Panc1 (cell line): ENCODE data around the gene ALDH16A1. TPM values are rescaled to one million over a fixed set of nuclear protein-coding genes. Genes with fewer than 3 reads are reported as not detected.

Experiments used
- ATAC-seq: fragments of 200-7000 bp; cut with Tn5 transposase; 2 replicates; pipeline ENCODE4 v1.9.1; 2020; ENCODE audit warnings: mild to moderate bottlenecking, moderate library complexity
- BruUV-seq: library from RNA; stranded (reverse); fragments of 400-500 nt; replicated peaks from 2 replicates; lab custom pipeline; 2021; lab: Mats Ljungman, UMichigan
- CTCF ChIA-PET: fragments of 300-600 bp; sonication (Branson Sonifier 250); formaldehyde crosslinking; loops from one replicate; lab custom pipeline; 2022; ENCODE audit warnings: antibody characterized with exemption; lab: Charles Lee
- POLR2A ChIA-PET: fragments of 300-600 bp; sonication (Branson Sonifier 250); formaldehyde crosslinking; loops from one replicate; lab custom pipeline; 2022; ENCODE audit warnings: antibody characterized with exemption; lab: Charles Lee
- DNase-seq: peaks from one replicate; pipeline ENCODE4 v3.0.0-alpha.2; 2010; ENCODE audit warnings: low read depth, low spot score
- H3K27ac ChIP-seq: 2 replicates; pipeline ENCODE4 v1.5.1; 2011; ENCODE audit warnings: mild to moderate bottlenecking, low read length, inconsistent platforms
- H3K27me3 ChIP-seq: fragments of 200-500 bp; sonication (Bioruptor generic); 2 replicates; pipeline ENCODE4 v1.6.0; 2014; ENCODE audit warnings: low read length, inconsistent platforms; ENCODE audit not compliant: control insufficient read depth, insufficient read depth
- H3K36me3 ChIP-seq: fragments of 200-500 bp; sonication (Bioruptor generic); 2 replicates; pipeline ENCODE4 v1.5.1; 2014; ENCODE audit warnings: inconsistent platforms, mild to moderate bottlenecking, low read length, moderate library complexity; ENCODE audit not compliant: control insufficient read depth, insufficient read depth
- H3K4me1 ChIP-seq: 2 replicates; pipeline ENCODE4 v1.5.1; 2011; ENCODE audit warnings: inconsistent platforms, mild to moderate bottlenecking, low read length, moderate library complexity; ENCODE audit not compliant: control insufficient read depth, insufficient read depth
- H3K4me3 ChIP-seq, 2 experiments: 2 replicates each; pipeline ENCODE4 v1.5.1; 2011 to 2012; ENCODE audit warnings: low read depth in 2 of 2, low read length in 2 of 2, mild to moderate bottlenecking in 2 of 2, inconsistent platforms in 1 of 2, moderate library complexity in 1 of 2
- H3K9me3 ChIP-seq: fragments of 200-500 bp; sonication (Bioruptor generic); 2 replicates; pipeline ENCODE4 v1.5.1; 2014; ENCODE audit warnings: low read depth, mild to moderate bottlenecking, inconsistent platforms, low read length, moderate library complexity; ENCODE audit not compliant: control insufficient read depth, insufficient read depth
- CTCF ChIP-seq: fragments of 450-650 bp; IDR thresholded peaks from 2 replicates; pipeline ENCODE4 v1.5.1; 2017; ENCODE audit warnings: mild to moderate bottlenecking
- POLR2AphosphoS5 ChIP-seq: IDR thresholded peaks from 2 replicates; pipeline ENCODE4 v1.6.1; 2012; ENCODE audit warnings: mild to moderate bottlenecking, low read depth, low read length, moderate library complexity
- SIN3A ChIP-seq: IDR thresholded peaks from 2 replicates; pipeline ENCODE4 v1.6.1; 2012; ENCODE audit warnings: low read depth, mild to moderate bottlenecking, low read length, moderate library complexity, borderline replicate concordance; ENCODE audit not compliant: insufficient read depth
- TCF7L2 ChIP-seq: IDR thresholded peaks from 2 replicates; pipeline ENCODE4 v1.6.1; 2011; ENCODE audit warnings: mild to moderate bottlenecking, low read depth, low read length, inconsistent platforms
- in situ Hi-C: cut with HindIII; loops from 2 replicates; pipeline ENCODE4 v1.10.0; 2016; ENCODE audit warnings: low sequenced_read_pairs, low pct_unique_long_range_greater_than_20kb
- intact Hi-C: fragments of 100-400 bp; cut with micrococcal nuclease; formaldehyde crosslinking; loops from one replicate; pipeline ENCODE4 v1.10.0; 2022; ENCODE audit not compliant: unreplicated experiment
- total RNA-seq: library from RNA; stranded (reverse); gene quantifications from one replicate; pipeline ENCODE4 v1.2.1, GENCODE V29; 2021; ENCODE audit not compliant: unreplicated experiment
- TF ChIP-seq, protein P1 (sequence below), 2 experiments: IDR thresholded peaks; 2 replicates each; pipeline ENCODE4 v1.6.1; 2011 to 2012; ENCODE audit warnings: low read depth in 2 of 2, control low read depth in 1 of 2, low read length in 1 of 2, mild to moderate bottlenecking in 1 of 2, moderate library complexity in 1 of 2; ENCODE audit not compliant: insufficient read depth in 1 of 2

Gene ALDH16A1
- total RNA-seq, 1 experiment from 2014 or later: 19.6 TPM

GRCh38 chr19:49490287-49491029 is 37.4 kb downstream of the ALDH16A1 start:
- intact Hi-C loops (no loop called here), in situ Hi-C loops (no loop called here)
- H3K4me1 ChIP-seq: peaks cover 13% of the 10 kb centered on the region
- peak overlapping the region; percentile 83 to 90 for H3K4me3 ChIP-seq
- peaks cover 32% of the 10 kb centered on the region for H3K36me3 ChIP-seq
- H3K27me3 ChIP-seq: no peaks in the 10 kb centered on the region
- no peak for ATAC-seq
- no TSS peak for BruUV-seq
- DNase-seq: no peak
- POLR2A ChIA-PET: no interaction called here
- no peaks in the 10 kb centered on the region for H3K9me3 ChIP-seq
- peak overlapping the region; percentile 97 for H3K27ac ChIP-seq
- CTCF ChIA-PET: no interaction called here
- TF ChIP-seq POLR2AphosphoS5 (no peak), SIN3A (no peak), CTCF (no peak), TCF7L2 (no peak)
- TF ChIP-seq, protein P1, sequence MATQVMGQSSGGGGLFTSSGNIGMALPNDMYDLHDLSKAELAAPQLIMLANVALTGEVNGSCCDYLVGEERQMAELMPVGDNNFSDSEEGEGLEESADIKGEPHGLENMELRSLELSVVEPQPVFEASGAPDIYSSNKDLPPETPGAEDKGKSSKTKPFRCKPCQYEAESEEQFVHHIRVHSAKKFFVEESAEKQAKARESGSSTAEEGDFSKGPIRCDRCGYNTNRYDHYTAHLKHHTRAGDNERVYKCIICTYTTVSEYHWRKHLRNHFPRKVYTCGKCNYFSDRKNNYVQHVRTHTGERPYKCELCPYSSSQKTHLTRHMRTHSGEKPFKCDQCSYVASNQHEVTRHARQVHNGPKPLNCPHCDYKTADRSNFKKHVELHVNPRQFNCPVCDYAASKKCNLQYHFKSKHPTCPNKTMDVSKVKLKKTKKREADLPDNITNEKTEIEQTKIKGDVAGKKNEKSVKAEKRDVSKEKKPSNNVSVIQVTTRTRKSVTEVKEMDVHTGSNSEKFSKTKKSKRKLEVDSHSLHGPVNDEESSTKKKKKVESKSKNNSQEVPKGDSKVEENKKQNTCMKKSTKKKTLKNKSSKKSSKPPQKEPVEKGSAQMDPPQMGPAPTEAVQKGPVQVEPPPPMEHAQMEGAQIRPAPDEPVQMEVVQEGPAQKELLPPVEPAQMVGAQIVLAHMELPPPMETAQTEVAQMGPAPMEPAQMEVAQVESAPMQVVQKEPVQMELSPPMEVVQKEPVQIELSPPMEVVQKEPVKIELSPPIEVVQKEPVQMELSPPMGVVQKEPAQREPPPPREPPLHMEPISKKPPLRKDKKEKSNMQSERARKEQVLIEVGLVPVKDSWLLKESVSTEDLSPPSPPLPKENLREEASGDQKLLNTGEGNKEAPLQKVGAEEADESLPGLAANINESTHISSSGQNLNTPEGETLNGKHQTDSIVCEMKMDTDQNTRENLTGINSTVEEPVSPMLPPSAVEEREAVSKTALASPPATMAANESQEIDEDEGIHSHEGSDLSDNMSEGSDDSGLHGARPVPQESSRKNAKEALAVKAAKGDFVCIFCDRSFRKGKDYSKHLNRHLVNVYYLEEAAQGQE (IDR thresholded peaks at IDR 0.05; ENCODE audit: insufficient read depth in 1 of 2, low read depth in 2 of 2, low read length in 1 of 2): no peak

DNA sequence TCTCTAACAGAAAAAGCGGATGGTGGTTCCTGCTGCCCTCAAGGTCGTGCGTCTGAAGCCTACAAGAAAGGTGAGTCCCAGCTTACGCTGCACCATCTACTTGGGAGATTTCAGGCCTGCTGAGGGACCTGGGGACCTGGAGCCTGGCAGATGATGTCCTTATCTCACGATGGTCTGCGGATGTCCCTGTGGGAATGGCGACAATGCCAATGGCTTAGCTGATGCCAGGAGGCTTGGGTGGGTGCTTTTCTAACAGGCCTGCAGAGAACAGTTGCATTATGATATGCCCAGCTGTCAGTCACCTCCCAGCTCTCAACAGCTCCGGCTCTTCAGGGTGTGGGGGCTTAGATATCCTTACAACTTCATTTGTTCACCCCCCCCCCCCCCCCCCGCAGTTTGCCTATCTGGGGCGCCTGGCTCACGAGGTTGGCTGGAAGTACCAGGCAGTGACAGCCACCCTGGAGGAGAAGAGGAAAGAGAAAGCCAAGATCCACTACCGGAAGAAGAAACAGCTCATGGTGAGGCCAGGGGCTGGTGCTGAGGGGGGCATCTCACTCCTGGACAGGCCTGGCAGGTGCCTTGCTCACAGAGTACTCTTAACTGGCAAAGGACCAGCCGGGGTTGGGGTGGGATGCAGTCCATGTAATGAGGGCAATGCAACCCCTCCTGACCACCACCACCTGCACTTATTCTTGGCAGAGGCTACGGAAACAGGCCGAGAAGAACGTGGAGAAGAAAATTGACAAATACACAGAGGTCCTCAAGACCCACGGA is 38.2 kb downstream of the ALDH16A1 start:
- CTCF ChIA-PET: no interaction called here

More for the DNA sequence above, 38.2 kb downstream of the ALDH16A1 start:
- intact Hi-C loops: no loop called here
- in situ Hi-C loops: no loop called here
- Histone ChIP-seq H3K27me3 (no peaks in the 10 kb centered on the region), H3K9me3 (no peaks in the 10 kb centered on the region), H3K4me3 (no peak overlapping the region), H3K36me3 (peaks cover 32% of the 10 kb centered on the region), H3K27ac (peak overlapping the region; percentile 97; the same call in 1 of the 2 replicates), H3K4me1 (peaks cover 13% of the 10 kb centered on the region)
- no TSS peak for BruUV-seq
- POLR2A ChIA-PET: no interaction called here
- ATAC-seq (no peak), DNase-seq (no peak)
- TF ChIP-seq TCF7L2: no peak
- TF ChIP-seq POLR2AphosphoS5: no peak; the same call in 1 of the 2 replicates
- TF ChIP-seq, protein P1 (IDR thresholded peaks at IDR 0.05; ENCODE audit: insufficient read depth in 1 of 2, low read depth in 2 of 2, low read length in 1 of 2): no peak
- TF ChIP-seq CTCF: no peak
- TF ChIP-seq SIN3A: no peak
